ENCODE data around the gene SERPINA4.

- no peak for TF ChIP-seq TCF12 (IDR thresholded peaks at IDR 0.05)
- TF ChIP-seq CTCF (IDR thresholded peaks at IDR 0.05): no peak
- no peak for TF ChIP-seq IRF3 (IDR thresholded peaks at IDR 0.05; ENCODE audit: low read depth, low read length)
- TF ChIP-seq EP300 (IDR thresholded peaks at IDR 0.05; ENCODE audit: borderline replicate concordance in 1 of 2, low read depth in 1 of 2, low read length in 1 of 2): no peak
- no peak for TF ChIP-seq POLR2AphosphoS5 (IDR thresholded peaks at IDR 0.05; ENCODE audit: low read depth, low read length)
- TF ChIP-seq YY1 (IDR thresholded peaks at IDR 0.05; ENCODE audit: low read depth): no peak
- TF ChIP-seq JUND (IDR thresholded peaks at IDR 0.05): no peak
- TF ChIP-seq REST (IDR thresholded peaks at IDR 0.05; ENCODE audit: low read depth, low read length): no peak
- TF ChIP-seq TAF1 (IDR thresholded peaks at IDR 0.05; ENCODE audit: borderline replicate concordance, low read depth, low read length): no peak
- no peak for TF ChIP-seq RCOR1 (IDR thresholded peaks at IDR 0.05; ENCODE audit: low read length)
- TF ChIP-seq EZH2phosphoT487 (IDR thresholded peaks at IDR 0.05; ENCODE audit: borderline replicate concordance, low read depth): no peak
- no peak for TF ChIP-seq MAX (IDR thresholded peaks at IDR 0.05; ENCODE audit: low read depth)
Measured at GRCh38 chr14:94571395-94571794, 10.2 kb downstream of the SERPINA4 start.

Data from SK-N-SH (cell line).